Activated CD4-positive, CD25-positive, alpha-beta regulatory T cell treated with anti-CD3 and anti-CD28 coated beads, Interleukin-2, amount 50 U/mL, for 24 hours (primary cell): Measurements from ENCODE around the gene AQP9.

Experiments used
- ATAC-seq, 2 donors: fragments of 150-1000 bp; cut with Tn5 transposase; one replicate each; pipeline ENCODE4 v1.10.0; 2021; ENCODE audit warnings: mild to moderate bottlenecking in 1 of 2, moderate library complexity in 1 of 2

AQP9 gene

DNA sequence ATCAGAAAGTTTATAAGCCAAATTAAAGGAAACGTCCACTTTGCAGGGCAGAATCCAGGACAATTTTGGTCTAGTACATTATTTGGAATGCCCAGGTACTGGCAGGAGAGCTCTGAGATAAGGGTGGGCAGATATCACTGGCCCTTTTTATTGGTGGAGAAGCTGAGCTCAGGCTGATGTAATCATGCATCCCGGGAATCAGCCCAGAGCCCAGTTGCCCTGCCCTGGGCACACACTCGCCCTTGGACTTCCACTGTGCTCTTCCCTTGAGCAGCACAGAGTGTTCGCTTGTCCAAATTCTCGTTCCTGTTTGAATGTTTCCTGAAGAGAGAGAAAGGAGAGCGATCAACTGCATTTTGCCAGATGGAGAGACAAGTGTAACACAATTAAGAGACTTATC is 3.7 kb downstream of the AQP9 start:
- no peak for ATAC-seq

GRCh38 chr15:58142827-58143461 is 4.8 kb downstream of the AQP9 start:
- ATAC-seq = no peak

DNA sequence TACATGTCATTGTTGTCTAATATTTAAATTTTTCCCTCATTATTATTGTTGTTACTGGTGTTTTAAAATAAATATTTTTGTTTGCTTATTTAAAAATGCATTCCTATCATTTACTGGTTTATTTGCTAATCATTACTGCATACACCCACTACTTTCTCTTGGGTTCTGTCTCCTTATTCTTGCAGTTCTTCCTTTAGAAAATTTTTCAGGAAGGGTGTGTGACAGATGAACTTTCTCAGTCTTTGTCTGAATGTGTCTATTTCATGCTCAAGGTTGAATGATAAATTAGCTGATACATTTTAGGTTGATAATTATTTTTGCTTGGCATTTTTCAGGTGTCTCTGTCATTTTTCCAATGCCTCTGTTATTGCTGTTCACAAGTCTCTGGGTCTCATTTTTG is 7.4 kb downstream of the AQP9 start:
- ATAC-seq = no peak

- ATAC-seq = no peak
These were observed 8.0 kb downstream of the AQP9 start for GRCh38 chr15:58146211-58146610.

- ATAC-seq = no peak
These were observed 8.6 kb downstream of the AQP9 start for GRCh38 chr15:58146749-58147148.

DNA sequence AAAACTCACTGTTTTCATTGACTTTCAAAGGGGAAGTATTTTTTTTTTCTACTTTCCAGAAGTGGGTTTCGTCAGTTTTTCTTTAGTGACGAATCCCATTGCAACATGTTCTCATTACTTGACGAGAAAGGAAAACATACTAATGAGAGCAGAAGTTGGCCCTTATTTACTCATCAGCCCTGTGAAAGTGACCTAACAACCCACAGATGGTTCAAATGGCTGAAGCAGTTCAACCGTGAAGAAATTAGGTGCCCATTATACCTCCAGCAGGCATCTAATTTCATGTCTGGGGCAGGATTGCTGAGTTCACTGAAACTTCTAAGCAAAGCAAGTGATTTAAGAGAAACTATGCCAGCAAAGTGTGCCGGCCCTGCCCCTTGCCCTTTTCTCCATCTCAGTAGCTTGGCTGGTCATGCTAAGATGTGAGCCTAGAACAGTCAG is 9.0 kb downstream of the AQP9 start:
- ATAC-seq = no peak

DNA sequence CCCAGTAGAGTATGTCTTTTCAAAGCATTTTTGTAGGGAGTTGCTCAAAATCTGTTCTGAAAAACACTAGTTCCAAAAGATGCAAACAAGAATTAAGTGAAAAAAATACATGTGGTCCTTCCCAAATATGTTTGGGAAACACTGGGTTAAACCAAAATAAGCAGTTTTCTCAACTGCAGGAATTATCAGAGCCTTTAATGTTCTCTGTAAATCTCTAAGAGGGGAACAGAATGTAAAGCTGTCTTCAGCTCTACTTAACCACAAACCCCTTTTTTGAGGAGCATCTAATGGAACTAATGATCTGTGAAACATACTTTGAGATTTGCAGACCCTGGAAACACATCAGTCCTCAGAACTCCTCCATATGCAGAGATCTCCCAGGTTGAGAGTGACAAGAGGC is 9.9 kb downstream of the AQP9 start:
- no peak for ATAC-seq

GRCh38 chr15:58148633-58149445 is 10.7 kb downstream of the AQP9 start:
- no peak for ATAC-seq

- ATAC-seq = no peak
These were observed 16.6 kb downstream of the AQP9 start for GRCh38 chr15:58154769-58155168.

DNA sequence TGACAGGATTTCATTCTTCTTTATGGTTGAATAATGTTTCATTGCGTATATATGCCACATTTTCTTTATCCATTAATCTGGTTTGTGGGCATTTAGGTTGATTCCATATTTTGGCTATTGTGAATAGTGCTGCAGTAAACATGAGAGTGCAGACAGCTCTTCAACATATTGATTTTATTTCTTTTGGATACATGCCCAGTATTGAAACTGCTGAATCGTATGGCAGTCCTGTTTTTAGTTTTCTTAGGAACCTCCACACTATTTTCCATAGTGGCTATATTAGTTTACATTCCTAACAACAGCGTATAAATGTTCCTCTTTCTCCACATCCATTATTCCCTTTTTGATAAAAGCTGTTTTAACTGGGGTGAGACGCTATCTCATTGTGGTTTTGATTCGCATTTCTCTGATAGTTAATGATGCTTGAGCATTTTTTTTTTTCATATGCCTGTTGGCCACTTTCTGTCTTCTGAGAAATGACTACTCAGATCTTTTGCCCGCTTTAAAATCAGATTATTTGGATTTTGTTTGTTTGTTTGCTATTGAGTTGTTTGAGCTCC is 21.7 kb downstream of the AQP9 start:
- ATAC-seq = no peak

GRCh38 chr15:58161436-58161930 is 23.3 kb downstream of the AQP9 start:
- ATAC-seq = no peak

- no peak for ATAC-seq
These were observed 25.8 kb downstream of the AQP9 start for GRCh38 chr15:58163985-58164384.

GRCh38 chr15:58164926-58165325 is 26.7 kb downstream of the AQP9 start:
- ATAC-seq = no peak

DNA sequence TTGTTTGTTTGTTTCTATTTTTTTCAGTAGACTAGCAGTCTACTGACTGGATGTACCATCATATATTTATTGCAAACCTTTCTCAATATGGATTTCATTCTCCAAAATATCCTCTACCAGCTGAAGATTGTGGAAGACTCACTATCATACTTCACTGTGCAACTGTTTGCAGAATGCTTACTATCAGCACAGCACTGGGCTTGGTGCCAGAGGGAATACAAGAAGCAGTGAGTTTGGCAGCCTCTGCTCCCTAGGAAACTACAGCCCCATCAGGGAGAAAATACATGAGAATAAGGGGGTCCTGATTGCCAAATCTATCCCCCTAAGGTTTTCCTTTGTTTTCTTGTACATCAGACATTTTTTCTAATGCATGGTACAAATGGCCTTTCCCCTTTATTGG is 27.5 kb downstream of the AQP9 start:
- ATAC-seq = no peak

- no peak for ATAC-seq
These were observed 29.0 kb downstream of the AQP9 start for GRCh38 chr15:58167095-58167691.

DNA sequence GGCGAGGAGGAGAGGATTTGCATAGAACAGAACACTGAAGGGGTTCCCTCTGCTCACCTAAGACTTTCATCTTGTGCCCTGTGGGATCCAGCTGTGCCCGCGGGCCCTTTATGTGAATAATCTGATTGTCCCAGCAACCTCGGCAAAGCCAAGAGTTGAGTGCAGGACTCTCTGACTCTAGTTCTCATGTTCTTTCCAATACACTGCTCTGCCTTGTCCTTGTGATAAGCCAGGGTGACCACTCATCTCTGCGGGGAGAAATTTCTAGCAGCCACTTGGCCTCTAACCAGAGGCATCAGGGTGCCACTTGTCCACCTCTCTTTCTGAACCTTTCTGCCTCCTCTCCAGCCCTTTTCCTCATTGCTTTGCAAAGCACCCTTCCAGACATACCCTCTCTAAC is 31.8 kb downstream of the AQP9 start:
- no peak for ATAC-seq

- no peak for ATAC-seq
These were observed 33.4 kb downstream of the AQP9 start for GRCh38 chr15:58171476-58172061.

DNA sequence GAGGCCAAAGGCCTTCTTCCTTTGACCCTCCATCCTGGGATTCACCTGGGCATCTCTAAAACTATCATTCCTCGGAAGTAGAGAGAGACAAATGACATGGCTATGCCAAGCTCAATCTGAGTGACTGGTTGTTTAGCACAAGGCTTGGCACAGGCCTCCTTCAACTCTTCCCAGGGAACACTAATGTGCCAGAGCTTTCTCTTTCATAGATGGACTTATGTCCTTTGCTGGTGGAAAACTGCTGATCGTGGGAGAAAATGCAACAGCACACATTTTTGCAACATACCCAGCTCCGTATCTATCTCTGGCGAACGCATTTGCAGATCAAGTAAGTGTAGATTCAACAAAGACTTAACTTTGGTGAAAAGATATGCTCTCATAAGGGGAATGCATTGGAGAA is 36.5 kb downstream of the AQP9 start:
- ATAC-seq = no peak

GRCh38 chr15:58175955-58176354 is 37.8 kb downstream of the AQP9 start:
- no peak for ATAC-seq

DNA sequence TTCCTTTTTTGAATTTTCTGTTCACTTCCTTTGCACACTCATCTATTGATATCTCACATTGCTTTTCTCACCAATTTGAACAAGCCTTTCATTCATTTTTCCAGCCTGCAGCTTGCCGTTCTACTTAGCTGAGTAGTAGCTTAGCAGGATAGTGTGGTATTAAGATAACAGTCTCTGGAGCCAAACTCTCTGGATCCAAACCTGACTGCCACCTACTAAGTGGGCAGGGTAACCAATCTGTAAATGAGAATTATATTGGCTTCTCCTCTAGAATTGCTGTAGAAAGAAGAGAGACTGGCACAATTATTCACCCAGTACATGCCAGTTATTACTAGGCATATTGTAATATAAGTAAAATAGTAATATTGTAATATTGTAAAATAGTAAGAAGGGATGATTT is 40.5 kb downstream of the AQP9 start:
- no peak for ATAC-seq

DNA sequence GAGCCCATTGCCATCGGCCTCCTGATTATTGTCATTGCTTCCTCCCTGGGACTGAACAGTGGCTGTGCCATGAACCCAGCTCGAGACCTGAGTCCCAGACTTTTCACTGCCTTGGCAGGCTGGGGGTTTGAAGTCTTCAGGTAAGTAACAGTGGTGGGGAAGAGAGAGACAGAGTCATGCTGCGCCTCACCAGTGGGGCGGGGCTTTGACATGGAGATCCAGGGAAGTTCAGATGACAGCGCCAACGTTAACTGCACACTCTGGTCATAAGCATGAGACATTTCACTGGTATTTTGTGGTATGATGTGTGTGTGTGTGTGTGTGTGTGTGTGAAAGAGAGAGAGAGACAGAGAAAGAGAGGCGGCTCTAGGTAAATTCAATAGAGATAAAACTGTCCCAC is 41.0 kb downstream of the AQP9 start:
- ATAC-seq = no peak

DNA sequence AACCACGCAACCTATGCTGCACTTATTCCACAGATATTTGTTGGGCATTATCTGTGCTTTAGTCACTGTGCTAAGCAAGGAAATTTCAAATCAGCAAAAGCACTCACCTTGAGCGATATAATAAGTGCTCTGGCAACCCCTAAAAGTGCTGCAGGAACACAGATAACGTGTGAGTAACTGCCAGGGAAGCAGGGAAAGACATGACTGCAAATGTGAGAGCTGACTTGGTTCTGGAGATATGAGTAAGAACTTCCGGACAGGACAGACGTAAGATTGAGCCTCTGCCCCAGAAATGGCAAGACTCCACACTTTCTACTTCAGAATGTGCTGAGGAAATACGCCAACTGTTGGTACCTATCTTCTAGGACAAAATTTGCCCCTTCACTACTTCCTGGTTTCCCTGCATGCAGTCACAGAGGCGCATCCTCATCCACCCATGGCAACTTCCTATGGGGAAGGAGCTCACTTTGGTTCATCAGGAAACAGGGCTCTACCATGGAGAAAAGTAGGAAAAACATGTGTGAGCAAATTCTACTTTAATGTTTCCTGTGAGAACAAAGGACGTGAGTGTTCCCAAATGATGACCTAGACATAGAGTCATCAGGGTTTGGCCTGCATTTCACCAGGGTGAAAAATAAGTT is 41.7 kb downstream of the AQP9 start:
- ATAC-seq = no peak
